Liver (tissue), 9 donors: ENCODE data around the gene VARS1. TPM values are rescaled to one million over a fixed set of nuclear protein-coding genes. Genes with fewer than 3 reads are reported as not detected.

Experiments used
- DNase-seq: peaks from one replicate; pipeline ENCODE4 v3.0.0-alpha.2; 2017; ENCODE audit warnings: low spot score
- H3K27ac ChIP-seq, 2 donors: one replicate each; pipeline ENCODE4 v1.7.0; 2013; ENCODE audit warnings: inconsistent platforms in 2 of 2, low read length in 2 of 2, control low read depth in 1 of 2, low read depth in 1 of 2, mild to moderate bottlenecking in 1 of 2
- H3K27me3 ChIP-seq, 4 donors: one replicate each; pipeline versions ENCODE4 v1.6.1 to v1.7.0; 2013; ENCODE audit warnings: low read length in 3 of 4, inconsistent platforms in 1 of 4, mild to moderate bottlenecking in 1 of 4, moderate library complexity in 1 of 4; ENCODE audit not compliant: control insufficient read depth in 4 of 4, insufficient read depth in 4 of 4
- H3K36me3 ChIP-seq, 4 donors: one replicate each; pipeline versions ENCODE4 v1.6.1 to v1.7.0; 2013; ENCODE audit warnings: low read length in 3 of 4, mild to moderate bottlenecking in 3 of 4, low read depth in 1 of 4, moderate library complexity in 1 of 4; ENCODE audit not compliant: control insufficient read depth in 4 of 4, insufficient read depth in 3 of 4
- H3K4me1 ChIP-seq, 4 donors: one replicate each; pipeline versions ENCODE4 v1.6.1 to v1.7.0; 2013; ENCODE audit warnings: low read length in 3 of 4, mild to moderate bottlenecking in 3 of 4, moderate library complexity in 1 of 4; ENCODE audit not compliant: control insufficient read depth in 4 of 4, insufficient read depth in 4 of 4
- H3K4me3 ChIP-seq, 3 donors: one replicate each; pipeline versions ENCODE4 v1.6.1 to v1.7.0; 2013; ENCODE audit warnings: low read length in 3 of 3, control low read depth in 1 of 3, low read depth in 1 of 3, mild to moderate bottlenecking in 1 of 3
- H3K9ac ChIP-seq, 2 donors: one replicate each; pipeline ENCODE4 v1.7.0; 2013; ENCODE audit warnings: low read length in 2 of 2, mild to moderate bottlenecking in 2 of 2, moderate library complexity in 2 of 2, control low read depth in 1 of 2, low read depth in 1 of 2
- H3K9me3 ChIP-seq, 4 donors: one replicate each; pipeline versions ENCODE4 v1.6.1 to v1.7.0; 2013; ENCODE audit warnings: low read length in 3 of 4; ENCODE audit not compliant: control insufficient read depth in 4 of 4
- CTCF ChIP-seq: fragments of 150-350 bp; IDR thresholded peaks from 2 replicates; pipeline ENCODE4 v1.5.1; 2017; ENCODE audit warnings: improper control_type of control experiment, low read depth, low read length; ENCODE audit not compliant: missing input control
- EGR1 ChIP-seq, 2 donors: IDR thresholded peaks; 2 replicates each; pipeline ENCODE4 v1.6.1; 2016 to 2018; ENCODE audit warnings: antibody characterized with exemption in 2 of 2, low read depth in 2 of 2
- FOXA2 ChIP-seq: IDR thresholded peaks from 2 replicates; pipeline ENCODE4 v1.6.1; 2016; ENCODE audit warnings: antibody characterized with exemption
- GABPA ChIP-seq, 2 donors: IDR thresholded peaks in 1 of 2; conservative IDR thresholded peaks in 1 of 2; 2 replicates each; pipeline ENCODE4 v1.6.1; 2016; ENCODE audit warnings: antibody characterized with exemption in 2 of 2, mild to moderate bottlenecking in 1 of 2, moderate library complexity in 1 of 2
- HNF4A ChIP-seq, 2 donors: conservative IDR thresholded peaks; 2 replicates each; pipeline ENCODE4 v1.6.1; 2016; ENCODE audit warnings: antibody characterized with exemption in 2 of 2, mild to moderate bottlenecking in 2 of 2
- HNF4G ChIP-seq: IDR thresholded peaks from 2 replicates; pipeline ENCODE4 v1.6.1; 2016; ENCODE audit warnings: antibody characterized with exemption
- NR2F2 ChIP-seq: IDR thresholded peaks from 2 replicates; pipeline ENCODE4 v1.6.1; 2016; ENCODE audit warnings: antibody characterized with exemption
- RAD21 ChIP-seq, 2 donors: IDR thresholded peaks; 2 replicates each; pipeline ENCODE4 v1.6.1; 2016; ENCODE audit warnings: antibody characterized with exemption in 2 of 2, mild to moderate bottlenecking in 2 of 2
- REST ChIP-seq: IDR thresholded peaks from 2 replicates; pipeline ENCODE4 v1.6.1; 2016; ENCODE audit warnings: antibody characterized with exemption, mild to moderate bottlenecking
- RXRA ChIP-seq, 2 donors: IDR thresholded peaks; 2 replicates each; pipeline ENCODE4 v1.6.1; 2017 to 2018; ENCODE audit warnings: antibody characterized with exemption in 2 of 2, mild to moderate bottlenecking in 1 of 2
- SP1 ChIP-seq: IDR thresholded peaks from 2 replicates; pipeline ENCODE4 v1.6.1; 2018; ENCODE audit warnings: antibody characterized with exemption, mild to moderate bottlenecking
- YY1 ChIP-seq: IDR thresholded peaks from 2 replicates; pipeline ENCODE4 v1.6.1; 2016; ENCODE audit warnings: antibody characterized with exemption, mild to moderate bottlenecking
- WGBS: extraction: QIAGEN DNeasy Blood & Tissue Kit; methylation state at CpG from one replicate; pipeline ENCODE4 v1.1.7; 2013; 5-methylcytosine and 5-hydroxymethylcytosine counted together
- polyA plus RNA-seq, 2 donors: library from polyadenylated mRNA; stranded (reverse) in 1 of 2; unstranded in 1 of 2; fragments of 200-250 nt in 1 of 2; fragments of >200 nt in 1 of 2; fragmentation: Nextera tagmentation in 1 of 2; extraction: Ambion mirVana in 1 of 2; gene quantifications; one replicate each; pipeline versions ENCODE4 v1.2.1 to v1.2.3, GENCODE V29; 2013 to 2015
- total RNA-seq, 2 donors: library from RNA; depleted of rRNA; stranded (reverse); fragments of >200 nt; gene quantifications; one replicate each; pipeline ENCODE4 v1.2.3, GENCODE V29; 2014
- TF ChIP-seq, protein P1 (sequence below): IDR thresholded peaks from 2 replicates; pipeline ENCODE4 v1.6.1; 2016; ENCODE audit warnings: antibody characterized with exemption
- TF ChIP-seq, protein P2 (sequence below): IDR thresholded peaks from 2 replicates; pipeline ENCODE4 v1.6.1; 2016; ENCODE audit warnings: antibody characterized with exemption
- donor health status: healthy.
- donor health status: healthy.
- donor health status: healthy.
- donor health status: healthy.
- donor health status: healthy.

The VARS1 gene
- total and polyA plus RNA-seq, 4 donors = 17.9 to 44.7 (median 32.4) TPM

GRCh38 chr6:31769684-31770371 is 25.7 kb downstream of the VARS1 start:
- 48% methylated on average over 12 of the region's 12 CpGs for WGBS
- no peak for TF ChIP-seq EGR1 (IDR thresholded peaks at IDR 0.05; ENCODE audit: low read depth in 2 of 2)
- TF ChIP-seq RAD21 (IDR thresholded peaks at IDR 0.05) = peak; percentile 92 to 97
- TF ChIP-seq RXRA (IDR thresholded peaks at IDR 0.05) = peak in 1 of 2 donors; percentile 24
- TF ChIP-seq CTCF = peak; percentile 92

GRCh38 chr6:31768363-31769257 is 26.9 kb downstream of the VARS1 start:
- H3K27ac ChIP-seq = peak overlapping the region in 1 of 2 donors; percentile 17
- no peak overlapping the region for H3K9ac ChIP-seq
- H3K9me3 ChIP-seq = no peaks in the 10 kb centered on the region
- H3K36me3 ChIP-seq = no peaks in the 10 kb centered on the region
- no peak for DNase-seq
- H3K27me3 ChIP-seq = no peaks in the 10 kb centered on the region
- H3K4me1 ChIP-seq = peaks cover 0 to 7% (median 4%) of the 10 kb centered on the region in 4 donors
- H3K4me3 ChIP-seq = no peak overlapping the region
- 88% methylated on average over 18 of the region's 18 CpGs for WGBS
- no peak for TF ChIP-seq RXRA (IDR thresholded peaks at IDR 0.05)
- TF ChIP-seq, protein P1, sequence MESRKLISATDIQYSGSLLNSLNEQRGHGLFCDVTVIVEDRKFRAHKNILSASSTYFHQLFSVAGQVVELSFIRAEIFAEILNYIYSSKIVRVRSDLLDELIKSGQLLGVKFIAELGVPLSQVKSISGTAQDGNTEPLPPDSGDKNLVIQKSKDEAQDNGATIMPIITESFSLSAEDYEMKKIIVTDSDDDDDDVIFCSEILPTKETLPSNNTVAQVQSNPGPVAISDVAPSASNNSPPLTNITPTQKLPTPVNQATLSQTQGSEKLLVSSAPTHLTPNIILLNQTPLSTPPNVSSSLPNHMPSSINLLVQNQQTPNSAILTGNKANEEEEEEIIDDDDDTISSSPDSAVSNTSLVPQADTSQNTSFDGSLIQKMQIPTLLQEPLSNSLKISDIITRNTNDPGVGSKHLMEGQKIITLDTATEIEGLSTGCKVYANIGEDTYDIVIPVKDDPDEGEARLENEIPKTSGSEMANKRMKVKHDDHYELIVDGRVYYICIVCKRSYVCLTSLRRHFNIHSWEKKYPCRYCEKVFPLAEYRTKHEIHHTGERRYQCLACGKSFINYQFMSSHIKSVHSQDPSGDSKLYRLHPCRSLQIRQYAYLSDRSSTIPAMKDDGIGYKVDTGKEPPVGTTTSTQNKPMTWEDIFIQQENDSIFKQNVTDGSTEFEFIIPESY = no peak
- TF ChIP-seq, protein P2, sequence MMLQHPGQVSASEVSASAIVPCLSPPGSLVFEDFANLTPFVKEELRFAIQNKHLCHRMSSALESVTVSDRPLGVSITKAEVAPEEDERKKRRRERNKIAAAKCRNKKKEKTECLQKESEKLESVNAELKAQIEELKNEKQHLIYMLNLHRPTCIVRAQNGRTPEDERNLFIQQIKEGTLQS = no peak
- no peak for TF ChIP-seq SP1
- no peak for TF ChIP-seq GABPA (IDR thresholded peaks at IDR 0.05 in 1 of 2, conservative IDR thresholded peaks at IDR 0.05 in 1 of 2)

More at GRCh38 chr6:31769684-31770371, 25.7 kb downstream of the VARS1 start:
- Histone ChIP-seq H3K27ac (no peak overlapping the region), H3K4me3 (no peak overlapping the region), H3K27me3 (no peaks in the 10 kb centered on the region), H3K9ac (no peak overlapping the region), H3K36me3 (no peaks in the 10 kb centered on the region), H3K9me3 (no peaks in the 10 kb centered on the region), H3K4me1 (peaks cover 0 to 7% (median 4%) of the 10 kb centered on the region in 4 donors)
- DNase-seq = peak; percentile 93

DNA sequence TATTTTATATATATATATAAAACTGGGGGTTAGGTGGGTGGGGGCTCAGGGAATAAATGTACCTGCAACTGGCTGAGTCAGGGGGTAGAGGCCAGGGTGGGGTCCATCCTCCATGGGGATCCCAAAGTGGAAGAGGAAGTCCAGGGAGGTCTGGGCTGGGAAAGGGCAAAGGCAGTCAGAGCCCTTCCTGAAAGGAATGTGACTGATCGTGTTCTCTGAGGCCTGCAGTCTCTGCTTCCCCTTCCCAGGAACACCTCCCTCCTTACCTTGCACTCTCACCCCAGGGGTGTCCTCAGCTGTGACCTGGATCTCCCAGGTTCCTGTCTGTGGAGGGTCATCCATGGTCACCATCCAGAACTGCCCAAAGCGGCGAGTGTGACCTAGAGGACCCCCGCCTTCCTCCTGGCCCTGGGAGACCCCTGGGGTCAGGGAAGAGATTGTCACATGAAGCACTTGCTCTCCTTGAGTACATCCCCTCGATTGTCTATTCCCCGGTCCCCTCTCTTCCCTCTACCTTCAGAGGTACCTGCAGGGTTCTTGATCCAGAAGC is 28.4 kb downstream of the VARS1 start:
- Histone ChIP-seq H3K4me3 (no peak overlapping the region), H3K9ac (no peak overlapping the region), H3K27me3 (no peaks in the 10 kb centered on the region), H3K27ac (no peak overlapping the region), H3K9me3 (no peaks in the 10 kb centered on the region), H3K36me3 (no peaks in the 10 kb centered on the region), H3K4me1 (no peaks in the 10 kb centered on the region)
- WGBS = 85% methylated on average over 6 of the region's 6 CpGs
- no peak for DNase-seq
- TF ChIP-seq RAD21 (IDR thresholded peaks at IDR 0.05) = no peak
- no peak for TF ChIP-seq NR2F2
- no peak for TF ChIP-seq YY1
- TF ChIP-seq CTCF = no peak
- TF ChIP-seq FOXA2 = no peak
- TF ChIP-seq HNF4G = no peak
- TF ChIP-seq SP1 = no peak
- no peak for TF ChIP-seq RXRA (IDR thresholded peaks at IDR 0.05)
- TF ChIP-seq REST = no peak
- TF ChIP-seq HNF4A (conservative IDR thresholded peaks at IDR 0.05) = no peak
